Activated naive CD4-positive, alpha-beta T cell treated with anti-CD3 and anti-CD28 coated beads, Interleukin-2, amount 10 ng/mL, durations not matched to agents 7 days and 5 days (primary cell): ENCODE measurements around the gene CASP9.
"Not testable (repeated sequence)": the region's sequence is repeated elsewhere in the genome, so short reads cannot be mapped to it uniquely, and the experiment has no call there.

Experiments
- CTCF ChIA-PET: fragments of 350-600 bp; sonication (Branson Sonifier 250); formaldehyde crosslinking; loops from one replicate; lab custom pipeline; 2021; ENCODE audit warnings: antibody characterized with exemption; lab: Charles Lee
- DNase-seq: peaks from one replicate; pipeline ENCODE4 v3.0.0-alpha.2; 2020
- H3K27ac Mint-ChIP-seq: one replicate; pipeline ENCODE4 v1.8.0; 2021; ENCODE audit warnings: mild to moderate bottlenecking, moderate library complexity, mixed read lengths
- H3K27me3 Mint-ChIP-seq: one replicate; pipeline ENCODE4 v1.8.0; 2021; ENCODE audit warnings: mild to moderate bottlenecking, mixed read lengths
- H3K36me3 Mint-ChIP-seq: one replicate; pipeline ENCODE4 v1.8.0; 2021; ENCODE audit warnings: mixed read lengths
- H3K4me1 Mint-ChIP-seq: one replicate; pipeline ENCODE4 v1.8.0; 2021; ENCODE audit warnings: mixed read lengths
- H3K4me3 Mint-ChIP-seq: one replicate; pipeline ENCODE4 v1.8.0; 2021; ENCODE audit warnings: mild to moderate bottlenecking, moderate library complexity, mixed read lengths
- H3K9me3 Mint-ChIP-seq: one replicate; pipeline ENCODE4 v1.8.0; 2021; ENCODE audit warnings: mixed read lengths

CASP9 gene

DNA sequence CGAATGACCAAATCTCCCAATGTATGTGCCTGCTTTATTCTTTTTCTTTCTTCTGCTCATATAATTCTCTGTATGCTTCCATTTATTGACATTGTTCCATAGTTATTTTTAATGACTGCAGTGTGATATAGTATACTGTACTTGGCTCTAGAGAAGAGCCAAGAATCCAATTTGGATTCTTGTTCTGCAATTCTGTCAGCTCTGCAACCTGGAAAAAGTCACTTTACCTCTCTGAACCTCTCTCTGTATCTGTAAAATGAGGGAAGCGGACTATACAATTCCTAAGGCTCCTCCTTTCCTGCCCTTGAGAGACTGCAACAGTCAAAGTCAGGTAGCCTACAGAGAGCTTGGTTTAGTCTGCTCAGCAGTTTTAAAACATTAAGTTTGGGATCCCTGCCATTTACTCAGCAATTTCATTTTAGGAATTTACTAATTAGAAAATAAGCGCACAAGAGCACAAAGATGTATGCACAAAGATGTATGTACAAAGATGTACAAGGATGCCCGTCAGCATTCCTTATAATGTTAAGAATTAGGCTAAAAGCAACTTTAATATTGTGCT lies 17.3 kb upstream of the CASP9 start:
- no peak overlapping the region for H3K27ac Mint-ChIP-seq
- H3K9me3 Mint-ChIP-seq: no peaks in the 10 kb centered on the region
- H3K4me3 Mint-ChIP-seq: no peak overlapping the region
- H3K4me1 Mint-ChIP-seq: no peaks in the 10 kb centered on the region
- CTCF ChIA-PET: no interaction called here
- H3K27me3 Mint-ChIP-seq: no peaks in the 10 kb centered on the region
- H3K36me3 Mint-ChIP-seq: peaks cover 32% of the 10 kb centered on the region
- DNase-seq: no peak

DNA sequence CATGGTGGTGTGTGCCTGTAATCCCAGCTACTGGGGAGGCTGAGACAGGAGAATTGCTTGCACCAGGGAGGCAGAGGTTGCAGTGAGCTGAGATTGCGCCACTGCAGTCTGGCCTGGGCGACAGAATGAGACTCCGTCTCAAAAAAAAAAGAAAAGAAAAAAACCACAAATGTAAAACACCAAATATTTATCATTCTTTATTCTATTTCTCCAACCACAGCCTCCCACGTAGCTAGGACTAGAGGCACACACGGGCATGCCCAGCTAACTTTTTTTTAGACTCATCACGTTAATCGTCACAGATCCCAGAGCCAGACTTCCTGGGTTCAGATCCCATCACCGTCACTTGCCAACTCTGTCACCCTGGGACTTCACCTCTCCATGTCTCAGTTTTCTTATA lies 16.2 kb upstream of the CASP9 start:
- Mint-ChIP-seq H3K4me3 (no peak overlapping the region), H3K27me3 (no peaks in the 10 kb centered on the region), H3K27ac (no peak overlapping the region), H3K4me1 (no peaks in the 10 kb centered on the region), H3K36me3 (peaks cover 30% of the 10 kb centered on the region), H3K9me3 (no peaks in the 10 kb centered on the region)
- DNase-seq: no peak
- CTCF ChIA-PET: no interaction called here

DNA sequence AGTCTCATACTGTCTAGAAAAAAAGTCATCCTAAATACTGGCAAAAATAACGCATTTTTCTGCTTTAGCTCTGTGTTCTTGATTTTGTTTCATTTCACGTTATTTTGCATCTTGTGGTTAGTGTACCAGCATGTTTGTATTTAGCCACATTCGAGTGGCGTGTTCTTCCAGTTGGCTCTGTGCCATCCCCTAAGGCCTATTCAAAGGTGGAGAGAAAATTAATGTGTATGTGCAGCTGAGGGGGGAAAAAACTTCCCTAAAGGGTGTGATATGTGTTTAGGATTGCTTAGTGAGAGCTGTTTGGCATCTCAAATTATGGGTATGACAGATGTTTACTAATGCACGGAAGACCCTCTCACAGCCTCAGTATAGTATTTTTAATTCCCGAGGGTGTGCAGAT lies 14.8 kb upstream of the CASP9 start:
- peaks cover 30% of the 10 kb centered on the region for H3K36me3 Mint-ChIP-seq

DNA sequence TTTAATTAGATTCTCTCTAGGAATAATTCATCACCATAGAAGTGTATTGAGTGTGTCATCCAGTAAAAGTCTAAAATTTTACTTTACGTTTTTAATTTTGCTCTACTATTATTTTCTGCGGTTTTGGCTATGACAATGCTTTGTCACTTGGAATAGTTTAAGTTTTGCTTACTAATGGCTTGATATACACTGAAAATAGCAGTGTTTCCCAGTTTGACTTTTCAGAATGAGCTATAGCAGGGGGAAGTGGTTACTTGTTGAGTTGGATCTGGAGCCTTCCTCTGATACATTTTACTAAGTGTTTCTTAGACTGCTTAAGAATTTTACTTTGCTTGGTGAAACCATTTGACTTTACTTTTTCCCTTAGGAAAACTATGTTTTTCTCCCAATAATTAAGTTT lies 7.7 kb upstream of the CASP9 start:
- H3K4me3 Mint-ChIP-seq: no peak overlapping the region
- no peaks in the 10 kb centered on the region for H3K9me3 Mint-ChIP-seq
- CTCF ChIA-PET: no interaction called here
- H3K27me3 Mint-ChIP-seq: no peaks in the 10 kb centered on the region
- H3K36me3 Mint-ChIP-seq: peaks cover 15% of the 10 kb centered on the region
- no peak overlapping the region for H3K27ac Mint-ChIP-seq
- no peak for DNase-seq
- H3K4me1 Mint-ChIP-seq: peaks cover 19% of the 10 kb centered on the region

More for the DNA sequence above, 14.8 kb upstream of the CASP9 start:
- no peaks in the 10 kb centered on the region for H3K9me3 Mint-ChIP-seq
- DNase-seq: no peak
- H3K4me1 Mint-ChIP-seq: no peaks in the 10 kb centered on the region
- H3K27me3 Mint-ChIP-seq: no peaks in the 10 kb centered on the region
- H3K4me3 Mint-ChIP-seq: no peak overlapping the region
- CTCF ChIA-PET: no interaction called here
- H3K27ac Mint-ChIP-seq: peak overlapping the region; percentile 55

DNA sequence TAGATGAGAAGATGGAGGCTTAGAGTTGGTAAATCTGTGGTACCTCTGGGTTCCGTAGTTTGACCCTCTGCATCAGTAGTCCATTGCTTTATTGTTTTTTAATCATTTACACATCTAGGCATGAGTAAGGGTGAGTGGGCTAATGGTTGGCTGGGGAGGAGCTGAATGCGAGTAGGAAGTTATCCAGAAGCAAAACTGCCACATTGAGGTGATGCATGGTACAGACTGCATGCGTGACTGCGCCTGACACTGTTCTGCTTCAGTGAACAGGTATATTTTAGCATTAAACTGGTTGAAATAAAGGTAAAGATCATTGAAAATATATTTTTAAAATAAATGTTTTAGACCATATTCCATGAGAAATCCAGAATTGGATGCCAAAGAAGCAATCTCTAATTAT lies 7.0 kb upstream of the CASP9 start:
- Mint-ChIP-seq H3K27me3 (no peaks in the 10 kb centered on the region), H3K36me3 (peaks cover 11% of the 10 kb centered on the region), H3K4me1 (peaks cover 24% of the 10 kb centered on the region), H3K27ac (no peak overlapping the region), H3K4me3 (no peak overlapping the region), H3K9me3 (no peaks in the 10 kb centered on the region)
- no peak for DNase-seq
- CTCF ChIA-PET: no interaction called here

DNA sequence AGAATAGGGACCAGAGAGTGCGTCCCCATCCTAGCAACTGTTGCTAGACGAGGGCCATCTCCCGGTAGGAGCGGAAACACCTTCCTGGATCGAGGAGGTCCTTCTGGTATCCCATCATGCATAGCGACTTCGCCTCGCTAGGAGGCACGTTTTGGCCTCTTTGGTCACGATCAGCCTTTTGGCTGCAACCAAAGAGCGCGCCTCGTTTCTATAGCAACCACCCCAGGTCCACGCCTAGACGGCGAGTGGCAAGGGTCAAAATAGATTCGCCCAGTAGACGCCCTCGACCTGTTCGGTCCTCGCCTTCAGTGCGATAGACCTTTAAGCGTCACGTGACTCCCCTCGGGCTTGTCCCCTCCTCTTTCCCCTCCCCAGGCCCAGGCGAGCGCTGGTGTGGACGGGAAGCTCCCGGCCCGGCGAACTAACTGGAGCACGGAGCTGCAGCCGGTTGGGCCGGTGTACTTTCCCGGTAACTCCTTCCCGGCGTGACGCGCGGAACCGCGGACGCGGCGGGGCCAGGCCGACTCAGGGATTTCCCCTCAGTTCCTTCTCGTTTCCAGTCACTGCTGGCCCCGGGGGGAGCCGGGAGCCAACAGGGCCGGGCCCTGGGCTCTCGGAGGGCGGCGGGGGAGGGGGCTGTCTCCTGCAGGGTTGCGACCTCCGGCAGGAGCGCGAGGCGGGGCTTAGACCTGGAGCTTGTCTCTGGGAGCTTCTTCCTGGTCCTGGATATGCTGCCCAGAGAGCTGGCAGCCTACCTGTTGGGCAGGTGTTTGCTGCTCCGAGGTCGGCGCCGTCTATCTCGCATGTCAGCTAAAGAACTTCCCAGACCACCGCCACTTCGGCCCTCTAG lies 2.7 kb upstream of the CASP9 start, which contains the start of gene DNAJC16:
TSS of gene DNAJC16 (plus strand) at position 359 of the 850 bp plus-strand sequence. CDS start 2,258 bp downstream, outside the sequence.
- H3K4me3 Mint-ChIP-seq: peak within 1 kb of the TSS; percentile 86
- peaks cover 57% of the 10 kb centered on the region for H3K4me1 Mint-ChIP-seq
- peak within 1 kb of the TSS; percentile 98 for H3K27ac Mint-ChIP-seq
- H3K9me3 Mint-ChIP-seq: no peaks in the 10 kb centered on the region
- no peaks in the 10 kb centered on the region for H3K27me3 Mint-ChIP-seq
- DNase-seq: peak; percentile 99
- CTCF ChIA-PET: interaction anchor here (1.1 to 1.4 kb wide), 2 partner anchors 12 to 68 kb away, joined by 3 to 4 read pairs; no protein-coding TSS in a partner anchor
- H3K36me3 Mint-ChIP-seq: peaks cover 8% of the 10 kb centered on the region

DNA sequence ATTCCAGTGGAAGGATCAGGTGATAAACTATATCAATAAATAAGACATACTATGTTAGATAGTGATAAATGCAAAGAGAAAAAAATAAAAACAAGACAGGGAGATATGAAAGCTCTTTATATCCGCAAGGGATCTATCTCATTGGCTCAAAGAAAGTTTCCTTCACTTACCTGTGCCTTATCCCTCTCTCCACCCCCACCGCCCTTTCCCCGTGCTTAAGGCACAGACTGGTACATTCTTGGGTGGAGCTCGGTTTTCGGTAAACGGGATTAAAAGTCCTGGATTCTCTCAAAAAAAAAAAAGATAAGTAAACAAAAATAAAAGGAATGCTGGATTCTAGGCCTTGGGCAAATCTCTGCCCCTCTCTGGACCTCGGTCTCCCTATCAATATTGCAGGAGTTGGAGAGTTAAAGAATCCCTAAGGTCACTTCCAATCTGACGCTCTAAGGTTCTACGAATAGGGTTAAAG lies 2.0 kb upstream of the CASP9 start:
- CTCF ChIA-PET: interaction anchor here (1.4 kb wide), 1 partner anchor 11 kb away, joined by 4 read pairs; no protein-coding TSS in a partner anchor
- no peaks in the 10 kb centered on the region for H3K9me3 Mint-ChIP-seq
- no peaks in the 10 kb centered on the region for H3K27me3 Mint-ChIP-seq
- peak overlapping the region; percentile 98 for H3K27ac Mint-ChIP-seq
- H3K36me3 Mint-ChIP-seq: peaks cover 8% of the 10 kb centered on the region
- peaks cover 62% of the 10 kb centered on the region for H3K4me1 Mint-ChIP-seq
- DNase-seq: peak; percentile 32
- peak overlapping the region; percentile 86 for H3K4me3 Mint-ChIP-seq

DNA sequence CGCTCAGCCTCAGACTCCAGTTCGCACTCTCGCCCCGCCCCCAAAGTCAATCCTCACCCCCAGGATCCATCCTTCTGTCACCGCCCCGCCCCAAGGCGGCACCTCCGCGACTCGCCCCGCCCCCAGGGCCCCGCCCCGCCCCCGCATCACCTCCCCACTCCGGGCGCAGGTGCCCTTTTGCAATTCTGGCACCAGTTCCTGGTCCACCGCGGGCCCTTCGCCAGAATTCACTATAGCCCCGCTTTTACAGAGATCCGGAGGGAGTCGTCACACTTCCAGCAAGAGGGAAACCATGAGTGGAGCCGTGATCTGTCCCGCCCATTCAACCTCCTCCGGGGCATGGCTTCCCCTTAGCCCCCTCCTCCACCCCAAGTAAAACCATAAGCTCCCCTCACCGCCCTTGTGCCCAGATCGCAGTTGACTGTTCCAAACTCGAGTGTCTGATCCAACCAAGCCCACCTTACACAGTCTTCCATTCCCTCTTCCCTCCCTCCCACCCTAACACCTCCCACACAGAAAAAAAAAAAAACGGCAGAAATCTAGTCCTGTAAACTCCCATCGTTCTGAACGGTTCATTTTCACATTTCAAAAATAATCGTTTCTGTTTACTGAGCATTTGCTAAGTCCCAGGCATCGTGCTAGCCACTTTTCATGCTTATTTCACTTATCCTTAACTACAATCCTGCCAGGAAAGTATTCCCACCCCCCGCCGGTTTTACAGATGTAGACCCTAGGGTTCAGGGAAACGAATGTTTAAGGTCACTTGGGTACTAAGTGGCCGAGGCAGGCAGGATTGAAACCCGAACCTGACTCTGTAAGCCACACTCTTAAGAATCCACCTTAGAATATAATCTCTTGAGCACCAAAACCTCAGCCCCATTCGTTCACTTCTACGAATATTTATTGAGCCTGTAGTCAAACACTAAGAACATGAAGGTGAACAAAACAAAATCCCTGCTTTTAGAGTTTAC lies 1.3 kb upstream of the CASP9 start:
- peaks cover 2% of the 10 kb centered on the region for H3K36me3 Mint-ChIP-seq
- DNase-seq: no peak
- peaks cover 62% of the 10 kb centered on the region for H3K4me1 Mint-ChIP-seq
- H3K27me3 Mint-ChIP-seq: no peaks in the 10 kb centered on the region
- H3K9me3 Mint-ChIP-seq: no peaks in the 10 kb centered on the region
- peak overlapping the region; percentile 86 for H3K4me3 Mint-ChIP-seq
- H3K27ac Mint-ChIP-seq: peak overlapping the region; percentile 98
- CTCF ChIA-PET: no interaction called here

DNA sequence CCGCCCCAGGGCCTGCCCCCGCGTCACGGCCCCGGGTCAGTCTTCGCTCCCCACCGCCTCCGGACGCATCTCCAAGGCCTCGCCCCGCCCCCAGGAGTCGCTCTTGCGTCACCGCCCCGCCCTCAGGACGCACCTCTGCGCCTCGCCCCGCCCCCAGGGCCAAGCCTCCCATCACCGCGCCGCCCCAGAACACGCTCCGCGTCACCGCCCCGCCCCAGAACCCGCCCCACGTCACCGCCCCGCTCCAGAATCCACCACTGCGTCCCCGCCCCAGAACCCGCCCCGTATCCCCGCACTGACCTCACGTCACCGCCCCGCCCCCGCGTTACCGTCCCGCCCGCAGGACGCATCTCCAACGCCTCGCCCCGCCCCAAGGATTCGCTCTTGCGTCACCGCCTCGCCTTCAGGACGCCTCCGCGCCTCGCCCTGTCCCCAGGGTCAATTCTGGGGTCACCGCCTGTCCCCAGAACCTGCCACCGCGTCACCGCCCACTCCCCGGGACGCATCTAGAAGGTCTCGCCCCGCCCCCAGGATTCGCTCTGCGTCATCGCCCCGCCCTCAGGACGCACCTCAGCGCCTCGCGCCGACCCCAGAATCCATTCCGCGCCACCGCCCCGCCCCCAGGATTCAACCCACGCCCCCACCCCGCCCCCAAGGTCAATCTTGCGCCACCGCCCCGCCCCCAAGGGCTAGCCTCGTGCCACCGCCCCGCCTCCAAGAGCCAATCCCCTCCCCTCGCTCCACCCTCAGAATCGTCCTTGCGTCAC lies 451 bp upstream of the CASP9 start:
- CTCF ChIA-PET: no interaction called here
- H3K36me3 Mint-ChIP-seq: peaks cover 2% of the 10 kb centered on the region
- H3K27me3 Mint-ChIP-seq: no peaks in the 10 kb centered on the region
- H3K9me3 Mint-ChIP-seq: no peaks in the 10 kb centered on the region
- peak; percentile 100 for DNase-seq
- H3K27ac Mint-ChIP-seq: peak overlapping the region; percentile 98
- H3K4me3 Mint-ChIP-seq: peak overlapping the region; percentile 86
- peaks cover 66% of the 10 kb centered on the region for H3K4me1 Mint-ChIP-seq

DNA sequence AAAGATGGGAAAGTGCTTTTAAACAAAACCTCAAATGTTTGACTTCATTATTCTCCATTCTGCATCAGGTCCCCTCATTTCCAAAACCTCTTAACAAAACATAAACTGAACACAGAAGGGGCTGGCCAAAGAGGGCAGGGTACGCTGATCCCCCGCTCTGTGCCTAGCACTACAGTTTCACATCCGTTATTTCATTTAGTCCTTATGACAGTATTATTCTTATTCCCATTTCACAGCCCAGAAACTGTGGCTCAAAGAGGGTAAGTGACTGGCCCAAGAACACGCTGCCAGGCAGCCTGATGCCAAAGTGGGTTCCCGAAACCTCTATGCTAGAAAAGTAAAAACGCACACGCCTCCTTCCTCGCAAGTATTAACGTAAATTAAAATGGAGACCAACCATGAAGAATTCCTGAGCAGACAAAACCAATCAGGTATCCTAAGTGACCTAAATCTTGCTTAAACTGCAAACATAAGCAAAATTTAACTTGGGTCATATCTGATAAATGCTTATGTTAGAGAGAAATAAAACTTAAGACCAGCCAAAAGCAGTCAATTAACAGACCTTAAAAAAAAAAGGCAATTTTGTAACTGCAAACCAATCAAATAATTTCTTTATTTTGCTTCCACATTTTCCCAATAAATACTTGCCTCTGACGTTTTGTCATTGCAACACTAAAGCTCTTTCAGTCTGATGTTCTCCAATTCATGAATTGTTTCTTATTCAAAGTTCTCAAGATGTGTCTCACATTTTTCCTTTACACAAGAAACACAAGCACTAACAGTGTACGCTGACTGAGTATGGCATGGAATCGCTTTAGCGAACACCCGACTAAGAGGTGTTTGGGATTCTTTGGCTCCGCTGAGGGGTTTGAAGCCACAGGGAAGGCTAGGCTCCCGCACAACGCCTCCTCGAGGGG lies 653 bp downstream of the CASP9 start:
- no peak for DNase-seq
- Mint-ChIP-seq H3K9me3 (no peaks in the 10 kb centered on the region), H3K4me1 (peaks cover 63% of the 10 kb centered on the region), H3K4me3 (peak overlapping the region; percentile 86), H3K36me3 (peaks cover 5% of the 10 kb centered on the region), H3K27ac (peak overlapping the region; percentile 98), H3K27me3 (no peaks in the 10 kb centered on the region)
- CTCF ChIA-PET: interaction anchor here (1.0 kb wide), 1 partner anchor 8 kb away, joined by 3 read pairs; no protein-coding TSS in a partner anchor

DNA sequence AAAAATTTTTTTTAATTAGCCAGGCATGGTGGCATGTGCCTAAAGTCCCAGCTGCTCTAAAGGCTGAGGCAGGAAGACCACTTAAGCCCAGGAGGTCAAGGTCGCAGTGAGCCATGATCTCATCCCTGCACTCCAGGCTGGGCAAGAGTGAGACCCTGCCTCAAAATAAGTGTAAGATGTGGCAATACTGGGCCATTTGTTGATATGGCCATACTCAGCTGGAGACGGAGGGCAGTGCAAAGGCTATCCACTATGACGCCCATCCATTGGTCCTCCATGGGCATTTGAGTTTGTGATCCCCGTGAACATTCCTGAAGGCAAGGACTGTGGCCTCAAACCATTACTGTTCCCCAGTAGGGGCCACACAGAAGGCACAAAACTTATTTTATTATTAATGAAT lies 1.5 kb downstream of the CASP9 start:
- CTCF ChIA-PET: no interaction called here
- Mint-ChIP-seq H3K36me3 (peaks cover 13% of the 10 kb centered on the region), H3K4me3 (peak overlapping the region; percentile 29), H3K4me1 (peaks cover 62% of the 10 kb centered on the region), H3K27me3 (no peaks in the 10 kb centered on the region), H3K27ac (no peak overlapping the region), H3K9me3 (no peaks in the 10 kb centered on the region)
- no peak for DNase-seq

DNA sequence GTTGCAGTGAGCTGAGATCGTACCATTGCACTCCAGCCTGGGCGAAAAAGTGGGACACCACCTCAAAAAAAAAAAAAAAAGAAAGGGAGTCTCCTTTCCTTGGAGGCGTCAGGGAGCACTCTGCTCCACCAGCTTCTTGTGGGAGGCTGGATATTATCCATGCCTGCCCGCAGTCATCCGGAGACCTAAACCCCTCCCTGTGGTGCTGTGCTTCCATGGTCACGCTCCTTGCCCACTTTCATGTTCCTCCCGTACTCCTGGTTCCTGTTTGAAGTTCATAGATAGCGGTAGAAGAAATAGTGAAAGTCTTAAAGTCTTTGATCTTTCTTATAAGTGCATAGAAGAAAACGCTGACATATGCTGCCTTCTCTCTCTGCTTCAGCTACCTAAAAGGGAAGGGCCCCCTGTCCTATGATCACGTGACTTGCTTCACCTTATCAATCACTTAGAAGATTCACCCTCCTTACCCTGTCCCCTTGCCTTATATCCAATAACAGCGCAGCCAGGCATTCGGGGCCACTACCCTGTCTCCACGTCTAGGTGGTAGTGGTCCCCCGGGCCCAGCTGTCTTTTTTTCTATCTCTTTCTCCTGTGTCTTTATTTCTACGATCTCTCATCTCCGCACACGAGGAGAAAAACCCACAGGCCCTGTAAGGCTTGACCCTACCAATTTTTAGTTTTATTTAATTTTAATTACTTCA lies 2.7 kb downstream of the CASP9 start:
- H3K4me3 Mint-ChIP-seq, DNase-seq, H3K27ac Mint-ChIP-seq, H3K27me3 Mint-ChIP-seq, H3K9me3 Mint-ChIP-seq, CTCF ChIA-PET: not testable (repeated sequence)
- H3K4me1 Mint-ChIP-seq: peaks cover 67% of the 10 kb centered on the region
- H3K36me3 Mint-ChIP-seq: peaks cover 25% of the 10 kb centered on the region
